ENCODE results near the gene C2orf49. TPM values are rescaled to one million over a fixed set of nuclear protein-coding genes. Genes with fewer than 3 reads are reported as not detected.

Gene C2orf49
- total RNA-seq, 4 donors from 2014 or later = 17.1 to 24.0 (median 20.4) TPM

- 75 to 79% methylated on average over 6 of the region's 6 CpGs for WGBS, 2 donors
- peaks cover 0 to 25% (median 1%) of the 10 kb centered on the region in 4 donors for H3K9me3 ChIP-seq
- TF ChIP-seq EP300 (IDR thresholded peaks at IDR 0.05) (no peak), CTCF (IDR thresholded peaks at IDR 0.05) (no peak), POLR2A (IDR thresholded peaks at IDR 0.05) (no peak)
- H3K4me3 ChIP-seq = no peak overlapping the region
- H3K4me1 ChIP-seq = peaks cover 0 to 8% (median 0%) of the 10 kb centered on the region in 4 donors
- peaks cover 0 to 96% (median 7%) of the 10 kb centered on the region in 3 donors for H3K36me3 ChIP-seq
- H3K27me3 ChIP-seq = no peaks in the 10 kb centered on the region
- no peak overlapping the region for H3K27ac ChIP-seq
- DNase-seq (ENCODE audit: low spot score in 2 of 2) = no peak
Measured at GRCh38 chr2:105358593-105358992, 21.3 kb downstream of the C2orf49 start.

GRCh38 chr2:105361102-105361889 lies 24.0 kb downstream of the C2orf49 start:
- Histone ChIP-seq H3K36me3 (peaks cover 0 to 79% (median 7%) of the 10 kb centered on the region in 3 donors), H3K27me3 (no peaks in the 10 kb centered on the region), H3K27ac (no peak overlapping the region), H3K4me3 (no peak overlapping the region), H3K9me3 (peaks cover 0 to 15% (median 1%) of the 10 kb centered on the region in 4 donors), H3K4me1 (peaks cover 0 to 10% (median 0%) of the 10 kb centered on the region in 4 donors)
- WGBS, 2 donors = 59 to 67% methylated on average over 11 of the region's 11 CpGs
- DNase-seq (ENCODE audit: low spot score in 2 of 2) = no peak
- TF ChIP-seq CTCF (IDR thresholded peaks at IDR 0.05) = no peak
- no peak for TF ChIP-seq POLR2A (IDR thresholded peaks at IDR 0.05)

- TF ChIP-seq POLR2A (IDR thresholded peaks at IDR 0.05) (no peak), EP300 (IDR thresholded peaks at IDR 0.05) (no peak), CTCF (IDR thresholded peaks at IDR 0.05) (no peak)
- no peaks in the 10 kb centered on the region for H3K27me3 ChIP-seq
- WGBS, 2 donors = 54 to 58% methylated on average over 11 to 14 of the region's 15 CpGs
- H3K4me3 ChIP-seq = no peak overlapping the region
- DNase-seq (ENCODE audit: low spot score in 2 of 2) = no peak
- H3K36me3 ChIP-seq = peaks cover 0 to 78% (median 2%) of the 10 kb centered on the region in 3 donors
- no peak overlapping the region for H3K27ac ChIP-seq
- no peaks in the 10 kb centered on the region for H3K9me3 ChIP-seq
- peaks cover 0 to 10% (median 0%) of the 10 kb centered on the region in 4 donors for H3K4me1 ChIP-seq
Measured at GRCh38 chr2:105362862-105363591, 25.7 kb downstream of the C2orf49 start.

- Histone ChIP-seq H3K4me3 (no peak overlapping the region), H3K9me3 (no peaks in the 10 kb centered on the region), H3K4me1 (peaks cover 0 to 13% (median 0%) of the 10 kb centered on the region in 4 donors), H3K27me3 (no peaks in the 10 kb centered on the region), H3K36me3 (peaks cover 0 to 66% (median 2%) of the 10 kb centered on the region in 3 donors), H3K27ac (no peak overlapping the region)
- no peak for TF ChIP-seq POLR2A (IDR thresholded peaks at IDR 0.05)
- no peak for TF ChIP-seq EP300 (IDR thresholded peaks at IDR 0.05)
- no peak for TF ChIP-seq CTCF (IDR thresholded peaks at IDR 0.05)
- WGBS, 2 donors = 57 to 61% methylated on average over 5 of the region's 5 CpGs
- DNase-seq (ENCODE audit: low spot score in 2 of 2) = no peak
Measured at GRCh38 chr2:105364436-105365139, 27.2 kb downstream of the C2orf49 start.
